Endothelial cell of umbilical vein (primary cell): ENCODE measurements around the gene TENM4. TPM values are rescaled to one million over a fixed set of nuclear protein-coding genes. Genes with fewer than 3 reads are reported as not detected.

ENCODE experiments used
- BruUV-seq: library from RNA; stranded (reverse); fragments of 400-500 nt; replicated peaks from 2 replicates; lab custom pipeline; 2021; lab: Mats Ljungman, UMichigan
- CTCF ChIA-PET: fragments of 300-600, 350-600 bp; sonication (Branson Sonifier 250); formaldehyde crosslinking; loops from one replicate; lab custom pipeline; 2021; ENCODE audit warnings: antibody characterized with exemption, inconsistent platforms; lab: Charles Lee
- POLR2A ChIA-PET: fragments of 300-600, 350-600 bp; sonication (Branson Sonifier 250); formaldehyde crosslinking; loops from one replicate; lab custom pipeline; 2021; ENCODE audit warnings: antibody characterized with exemption, inconsistent platforms; lab: Charles Lee
- DNase-seq: peaks from one replicate; pipeline ENCODE4 v3.0.0-alpha.2; 2011; ENCODE audit warnings: low read depth, low spot score
- FAIRE-seq: peaks from 2 replicates; lab custom pipeline; 2011; peaks lifted over from hg19 to GRCh38; lab: Jason Lieb, UNC
- H2AFZ ChIP-seq: 2 replicates; pipeline ENCODE4 v1.6.0; 2012; ENCODE audit warnings: low read depth, low read length, control low read depth, inconsistent platforms
- H3K27ac ChIP-seq: 2 replicates; pipeline ENCODE4 v1.5.1; 2011; ENCODE audit warnings: low read depth, mild to moderate bottlenecking, control low read depth, low read length, moderate library complexity; ENCODE audit not compliant: insufficient read depth
- H3K27me3 ChIP-seq, 2 experiments: 2 replicates each; pipeline versions ENCODE4 v1.6.0 to v1.6.1; 2011; ENCODE audit warnings: low read length in 2 of 2, mixed read lengths in 1 of 2; ENCODE audit not compliant: control insufficient read depth in 2 of 2, insufficient read depth in 2 of 2
- H3K36me3 ChIP-seq, 2 experiments: 2 replicates in 1 of 2; 3 replicates in 1 of 2; pipeline ENCODE4 v1.5.1; 2011; ENCODE audit warnings: low read length in 2 of 2, mild to moderate bottlenecking in 1 of 2, moderate library complexity in 1 of 2; ENCODE audit not compliant: control insufficient read depth in 2 of 2, insufficient read depth in 2 of 2; ENCODE audit errors: extremely low read depth in 1 of 2
- H3K4me1 ChIP-seq: 3 replicates; pipeline ENCODE4 v1.5.1; 2011; ENCODE audit warnings: mild to moderate bottlenecking, low read length; ENCODE audit not compliant: control insufficient read depth, insufficient read depth; ENCODE audit errors: extremely low read depth
- H3K4me2 ChIP-seq: 2 replicates; pipeline ENCODE4 v1.6.1; 2011; ENCODE audit warnings: low read length, control low read depth, mixed read lengths; ENCODE audit not compliant: insufficient read depth
- H3K4me3 ChIP-seq, 3 experiments: fragments of 200-600 bp in 1 of 3; sonication (generic), shearing (Covaris generic) in 1 of 3; replicated peaks in 1 of 3; 2 replicates each; pipeline ENCODE4 v1.5.1; 2011 to 2016; ENCODE audit warnings: control low read depth in 3 of 3, low read length in 3 of 3, mild to moderate bottlenecking in 2 of 3, inconsistent platforms in 1 of 3, low read depth in 1 of 3, moderate library complexity in 1 of 3; ENCODE audit not compliant: insufficient read depth in 1 of 3
- H3K79me2 ChIP-seq: 2 replicates; pipeline ENCODE4 v1.6.0; 2012; ENCODE audit warnings: low read length, inconsistent platforms; ENCODE audit not compliant: control insufficient read depth, insufficient read depth
- H3K9ac ChIP-seq: replicated peaks from 2 replicates; pipeline ENCODE3; 2011; ENCODE audit warnings: low read length, control low read depth; ENCODE audit not compliant: insufficient read depth; ENCODE audit errors: extremely low read depth
- H3K9me1 ChIP-seq: replicated peaks from 3 replicates; pipeline ENCODE4 v1.6.0; 2011; ENCODE audit warnings: mild to moderate bottlenecking, low read length; ENCODE audit not compliant: control insufficient read depth, insufficient read depth; ENCODE audit errors: extremely low read depth
- H3K9me3 ChIP-seq: replicated peaks from 2 replicates; pipeline ENCODE4 v1.5.1; 2012; ENCODE audit warnings: low read length, inconsistent platforms; ENCODE audit not compliant: control insufficient read depth, insufficient read depth
- H4K20me1 ChIP-seq: replicated peaks from 2 replicates; pipeline ENCODE3; 2011; ENCODE audit warnings: mild to moderate bottlenecking, low read length; ENCODE audit not compliant: control insufficient read depth, insufficient read depth; ENCODE audit errors: extremely low read depth
- CTCF ChIP-seq, 2 donors: IDR thresholded peaks; 1 replicate in 1 of 2; 2 replicates in 1 of 2; pipeline ENCODE4 v1.5.1; 2011; ENCODE audit warnings: low read length in 2 of 2, mild to moderate bottlenecking in 2 of 2, moderate library complexity in 2 of 2, control low read depth in 1 of 2, inconsistent platforms in 1 of 2, low read depth in 1 of 2; ENCODE audit not compliant: insufficient read depth in 1 of 2; ENCODE audit errors: extremely low read depth in 1 of 2
- EZH2 ChIP-seq: IDR thresholded peaks from 2 replicates; pipeline ENCODE4 v1.6.1; 2012; ENCODE audit warnings: borderline replicate concordance, low read depth, mild to moderate bottlenecking, moderate library complexity, low read length, inconsistent platforms; ENCODE audit not compliant: severe bottlenecking
- FOS ChIP-seq: IDR thresholded peaks from 2 replicates; pipeline ENCODE4 v1.6.1; 2011; ENCODE audit warnings: mild to moderate bottlenecking, low read length, moderate library complexity, borderline replicate concordance; ENCODE audit not compliant: insufficient read depth
- GATA2 ChIP-seq: IDR thresholded peaks from 2 replicates; pipeline ENCODE4 v1.7.0; 2011; ENCODE audit warnings: low read depth, mild to moderate bottlenecking, moderate library complexity, mixed read lengths, low read length; ENCODE audit not compliant: insufficient read length, insufficient read depth
- JUN ChIP-seq: IDR thresholded peaks from 2 replicates; pipeline ENCODE4 v1.6.1; 2011; ENCODE audit warnings: borderline replicate concordance, low read depth; ENCODE audit not compliant: insufficient read length, insufficient read depth
- MAX ChIP-seq: IDR thresholded peaks from 2 replicates; pipeline ENCODE4 v1.6.1; 2011; ENCODE audit not compliant: insufficient read depth, insufficient read length
- MYC ChIP-seq: IDR thresholded peaks from one replicate; pipeline ENCODE4 v1.6.1; 2011; ENCODE audit warnings: mild to moderate bottlenecking, low read depth, low read length
- POLR2A ChIP-seq: IDR thresholded peaks from 2 replicates; pipeline ENCODE4 v1.6.1; 2012; ENCODE audit warnings: low read depth, mild to moderate bottlenecking, control low read depth, low read length
- POLR2AphosphoS5 ChIP-seq: IDR thresholded peaks from 2 replicates; pipeline ENCODE4 v1.6.1; 2012; ENCODE audit warnings: low read depth, mild to moderate bottlenecking, control low read depth, low read length, moderate library complexity; ENCODE audit not compliant: insufficient read depth
- dilution Hi-C: fragments of 300-500 bp; cut with MboI; formaldehyde crosslinking; loops from one replicate; pipeline ENCODE4 v1.15.0; 2019; ENCODE audit warnings: low sequenced_read_pairs; ENCODE audit not compliant: extremely low pct_ligation_motif_present
- intact Hi-C: fragments of 100-400 bp; cut with micrococcal nuclease; formaldehyde crosslinking; loops from one replicate; pipeline ENCODE4 v1.10.0; 2022
- polyA plus RNA-seq, 4 experiments: library from polyadenylated mRNA; depleted of rRNA in 3 of 4; stranded (reverse) in 3 of 4; unstranded in 1 of 4; fragments of >200 nt; gene quantifications; 2 replicates each; pipeline versions ENCODE4 v1.2.1 to v1.2.3, GENCODE V29; 2011 to 2012; ENCODE audit warnings: missing spikeins in 1 of 4
- total RNA-seq: library from RNA; stranded (reverse); gene quantifications from 2 replicates; pipeline ENCODE4 v1.2.3, GENCODE V29; 2021

TENM4 gene
- total and polyA plus RNA-seq, 2 donors (not counting 3 experiments of a cell fraction or from before 2014, with no cell fraction given) = 0.06 to 0.27 TPM

- Histone ChIP-seq H3K4me2 (no peak overlapping the region), H3K9me1 (no peaks in the 10 kb centered on the region), H4K20me1 (no peaks in the 10 kb centered on the region), H3K36me3 (no peaks in the 10 kb centered on the region), H3K4me3 (no peak overlapping the region), H3K27me3 (no peaks in the 10 kb centered on the region), H3K4me1 (no peaks in the 10 kb centered on the region), H3K9ac (no peak overlapping the region), H3K27ac (no peak overlapping the region), H2AFZ (no peak overlapping the region), H3K79me2 (no peaks in the 10 kb centered on the region), H3K9me3 (no peaks in the 10 kb centered on the region)
- ChIA-PET CTCF (interaction anchor here (1.5 kb wide), 1 partner anchor 13 kb away, joined by 3 read pairs; no protein-coding TSS in a partner anchor), POLR2A (no interaction called here)
- intact Hi-C loops = no loop called here
- dilution Hi-C loops = no loop called here
- no TSS peak for BruUV-seq
- no peak for TF ChIP-seq CTCF (IDR thresholded peaks at IDR 0.05; ENCODE audit: extremely low read depth in 1 of 2, insufficient read depth in 1 of 2, low read depth in 1 of 2, low read length in 2 of 2)
- TF ChIP-seq POLR2A = no peak
- no peak for TF ChIP-seq MYC
- TF ChIP-seq MAX = no peak
- TF ChIP-seq EZH2 = no peak
- TF ChIP-seq GATA2 = no peak
- no peak for TF ChIP-seq FOS
- no peak for TF ChIP-seq JUN
- TF ChIP-seq POLR2AphosphoS5 = no peak
- DNase-seq (no peak), FAIRE-seq (no peak)
Measured at GRCh38 chr11:78735711-78736110, 705.1 kb downstream of the TENM4 start.
